Measurements from ENCODE around the gene MRPL12. TPM values are rescaled to one million over a fixed set of nuclear protein-coding genes. Genes with fewer than 3 reads are reported as not detected.
A peak's percentile ranks its signal among the peaks of the same experiment; 100 is the strongest.
"Not testable (repeated sequence)": the region's sequence is repeated elsewhere in the genome, so short reads cannot be mapped to it uniquely, and the experiment has no call there.

MRPL12 gene
- total and polyA plus RNA-seq, 10 donors = 36.2 to 160 (median 52.2) TPM

DNA sequence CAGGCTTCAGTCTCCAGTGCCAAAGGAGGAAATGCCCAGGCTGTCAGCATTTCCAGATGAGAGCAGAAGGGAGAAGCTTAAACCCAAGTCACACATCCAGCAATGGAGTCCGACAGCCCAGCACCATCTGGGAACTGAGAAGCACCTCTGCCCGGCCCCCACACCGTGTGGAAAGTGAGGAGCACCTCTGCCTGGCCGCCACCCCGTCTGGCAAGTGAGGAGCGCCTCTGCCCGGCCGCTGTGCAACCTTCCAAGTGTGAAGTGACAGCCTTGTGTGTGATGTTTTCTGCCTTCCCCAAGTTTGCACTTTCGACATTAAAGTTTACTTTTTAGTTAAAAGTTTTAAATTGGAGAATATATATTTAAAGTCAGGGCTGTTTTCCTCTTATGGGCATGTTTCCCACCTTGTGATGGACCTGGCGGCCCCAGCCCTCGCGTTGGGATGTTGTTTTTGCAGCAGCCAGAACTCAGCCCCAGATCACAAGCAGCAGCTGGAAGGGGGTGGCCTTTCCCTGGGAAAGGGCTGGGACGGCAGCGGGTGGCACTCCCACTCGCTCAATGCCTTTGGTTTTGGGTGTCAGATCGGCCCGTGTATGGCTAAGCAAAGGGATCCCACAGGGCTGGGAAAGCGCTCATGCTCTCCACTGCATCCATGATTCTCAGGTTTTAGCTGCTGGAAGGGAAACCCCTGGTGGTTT is 29.5 kb upstream of the MRPL12 start:
- H3K4me3 ChIP-seq = no peak overlapping the region
- H3K27ac ChIP-seq = no peak overlapping the region
- no peaks in the 10 kb centered on the region for H3K9me3 ChIP-seq
- WGBS, 5 donors = 85 to 93% (median 89%) methylated on average over 17 to 18 of the region's 18 CpGs
- H3K27me3 ChIP-seq (replicated peaks in 1 of 7) = no peaks in the 10 kb centered on the region
- H3K4me1 ChIP-seq = peaks cover 0 to 35% (median 9%) of the 10 kb centered on the region in 6 donors
- intact Hi-C loops (cut with DNase I; ENCODE audit: low total_unique reads) = no loop called here
- TF ChIP-seq POLR2A (IDR thresholded peaks at IDR 0.05) = no peak
- TF ChIP-seq, protein P1, sequence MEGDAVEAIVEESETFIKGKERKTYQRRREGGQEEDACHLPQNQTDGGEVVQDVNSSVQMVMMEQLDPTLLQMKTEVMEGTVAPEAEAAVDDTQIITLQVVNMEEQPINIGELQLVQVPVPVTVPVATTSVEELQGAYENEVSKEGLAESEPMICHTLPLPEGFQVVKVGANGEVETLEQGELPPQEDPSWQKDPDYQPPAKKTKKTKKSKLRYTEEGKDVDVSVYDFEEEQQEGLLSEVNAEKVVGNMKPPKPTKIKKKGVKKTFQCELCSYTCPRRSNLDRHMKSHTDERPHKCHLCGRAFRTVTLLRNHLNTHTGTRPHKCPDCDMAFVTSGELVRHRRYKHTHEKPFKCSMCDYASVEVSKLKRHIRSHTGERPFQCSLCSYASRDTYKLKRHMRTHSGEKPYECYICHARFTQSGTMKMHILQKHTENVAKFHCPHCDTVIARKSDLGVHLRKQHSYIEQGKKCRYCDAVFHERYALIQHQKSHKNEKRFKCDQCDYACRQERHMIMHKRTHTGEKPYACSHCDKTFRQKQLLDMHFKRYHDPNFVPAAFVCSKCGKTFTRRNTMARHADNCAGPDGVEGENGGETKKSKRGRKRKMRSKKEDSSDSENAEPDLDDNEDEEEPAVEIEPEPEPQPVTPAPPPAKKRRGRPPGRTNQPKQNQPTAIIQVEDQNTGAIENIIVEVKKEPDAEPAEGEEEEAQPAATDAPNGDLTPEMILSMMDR (IDR thresholded peaks at IDR 0.05 in 8 of 11, conservative IDR thresholded peaks at IDR 0.05 in 3 of 11) = no peak
- peak in 1 of 3 donors; percentile 41 for TF ChIP-seq POLR2AphosphoS5 (IDR thresholded peaks at IDR 0.05)
- peaks cover 0 to 69% (median 55%) of the 10 kb centered on the region in 6 donors for H3K36me3 ChIP-seq
- DNase-seq = no peak

GRCh38 chr17:81675515-81676221 is 27.5 kb upstream of the MRPL12 start:
- intact Hi-C loops (cut with DNase I; ENCODE audit: low total_unique reads); H3K27me3 ChIP-seq (replicated peaks in 1 of 7): not testable (repeated sequence)
- 38 to 49% (median 45%) methylated on average over 18 of the region's 18 CpGs for WGBS, 5 donors

DNA sequence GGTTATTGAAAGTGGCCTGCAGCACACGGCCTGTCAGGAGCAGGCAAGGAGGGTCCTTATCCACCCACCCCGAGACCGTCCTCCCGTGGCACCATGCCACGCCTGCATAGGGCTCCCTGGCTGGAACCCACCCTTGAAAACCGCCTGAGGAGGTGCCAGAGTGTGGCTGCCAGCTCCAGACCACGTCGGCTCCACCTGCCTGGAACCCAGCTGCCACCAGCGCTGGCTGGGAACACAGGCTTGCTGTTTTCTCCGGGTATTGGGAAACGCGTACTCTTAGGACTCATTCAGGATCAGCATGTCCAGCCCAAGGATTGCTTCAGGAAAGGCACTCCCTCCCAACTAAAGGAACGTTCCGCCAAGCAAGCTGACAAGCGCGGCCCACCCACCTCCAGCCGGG is 26.3 kb upstream of the MRPL12 start:
- WGBS, 5 donors = 88 to 97% (median 93%) methylated on average over 12 to 17 of the region's 17 CpGs

More at GRCh38 chr17:81675515-81676221, 27.5 kb upstream of the MRPL12 start:
- not testable (repeated sequence) for H3K9me3 ChIP-seq, H3K27ac ChIP-seq, H3K4me3 ChIP-seq, DNase-seq
- TF ChIP-seq POLR2AphosphoS5 (IDR thresholded peaks at IDR 0.05) = peak; percentile 11 to 35 (median 34)
- TF ChIP-seq, protein P1 (IDR thresholded peaks at IDR 0.05 in 8 of 11, conservative IDR thresholded peaks at IDR 0.05 in 3 of 11) = peak; percentile 44 to 79 (median 67)
- peaks cover 0 to 67% (median 44%) of the 10 kb centered on the region in 6 donors for H3K36me3 ChIP-seq
- H3K4me1 ChIP-seq = peaks cover 0 to 18% (median 5%) of the 10 kb centered on the region in 6 donors

More for the DNA sequence above, 26.3 kb upstream of the MRPL12 start:
- Histone ChIP-seq H3K4me1 (peaks cover 0 to 25% (median 8%) of the 10 kb centered on the region in 6 donors), H3K9me3 (no peaks in the 10 kb centered on the region), H3K4me3 (no peak overlapping the region), H3K27me3 (replicated peaks in 1 of 7) (no peaks in the 10 kb centered on the region), H3K27ac (no peak overlapping the region), H3K36me3 (peaks cover 0 to 67% (median 41%) of the 10 kb centered on the region in 6 donors)
- TF ChIP-seq, protein P1 (IDR thresholded peaks at IDR 0.05 in 8 of 11, conservative IDR thresholded peaks at IDR 0.05 in 3 of 11) = no peak
- TF ChIP-seq POLR2AphosphoS5 (IDR thresholded peaks at IDR 0.05) = peak in 1 of 3 donors; percentile 52
- TF ChIP-seq POLR2A (IDR thresholded peaks at IDR 0.05) = no peak
- intact Hi-C loops (cut with DNase I; ENCODE audit: low total_unique reads) = no loop called here
- no peak for DNase-seq
